Kidney capillary endothelial cell (primary cell): ENCODE data around the gene TPRG1.

ENCODE experiments used
- DNase-seq: peaks from one replicate; pipeline ENCODE4 v3.0.0-alpha.2; 2018; ENCODE audit warnings: low spot score

TPRG1 gene

DNA sequence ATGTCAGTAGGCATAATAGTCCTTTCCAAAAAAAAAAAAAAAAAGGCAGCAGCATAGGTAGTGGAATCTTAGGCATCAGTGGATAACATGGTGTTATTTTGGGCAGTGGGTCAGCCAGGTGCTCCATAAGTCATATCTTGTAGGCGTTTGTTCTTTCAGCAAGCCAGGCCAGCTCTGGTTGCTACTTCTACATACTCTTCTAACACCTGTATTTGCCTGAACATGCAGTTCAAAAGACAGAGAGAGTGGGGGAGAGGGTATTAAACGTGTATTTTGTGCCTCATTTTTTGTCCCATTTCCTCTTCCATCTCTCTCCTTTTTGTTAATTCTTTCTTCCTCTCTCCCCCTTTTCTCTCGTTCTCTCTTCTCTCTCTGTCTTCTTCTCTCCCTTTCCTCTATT lies 110.4 kb downstream of the TPRG1 start:
- DNase-seq: no peak

DNA sequence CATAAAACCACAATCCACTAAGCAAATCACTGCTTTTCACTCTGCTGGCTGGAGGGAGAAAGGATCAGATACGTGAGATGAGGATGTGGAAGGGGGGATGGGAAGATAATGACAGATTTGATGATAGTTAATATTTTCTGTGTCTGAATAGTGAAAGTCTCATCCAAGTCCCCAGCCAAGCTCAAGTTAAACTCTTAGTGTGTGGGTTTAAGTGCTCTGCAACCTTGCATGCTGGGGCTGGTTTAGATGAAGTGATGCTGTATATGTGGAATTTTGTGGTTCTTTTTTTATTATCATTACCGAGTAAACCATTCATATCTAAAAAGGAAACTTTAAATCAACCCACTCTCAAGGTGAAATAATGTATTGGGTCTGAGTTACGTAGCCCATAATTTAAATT lies 111.0 kb downstream of the TPRG1 start:
- no peak for DNase-seq

DNA sequence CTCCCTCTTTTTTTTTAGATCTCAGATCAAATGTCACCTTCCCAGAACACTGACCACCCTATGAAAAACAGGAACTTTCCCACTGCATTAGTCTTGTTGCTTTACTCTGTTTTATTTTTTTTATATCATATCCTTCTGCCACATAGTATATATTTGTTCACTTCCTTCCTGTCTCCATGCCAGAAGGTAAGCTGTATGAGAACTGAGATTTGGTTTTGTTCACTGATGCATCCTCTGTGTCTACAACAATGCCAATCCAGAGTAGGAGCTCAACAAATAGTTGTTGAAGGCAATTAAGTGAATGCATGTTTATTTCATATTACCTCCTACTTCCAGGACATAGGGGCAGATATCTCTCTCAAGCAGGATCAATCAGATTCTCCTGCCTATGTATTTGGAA lies 114.4 kb downstream of the TPRG1 start:
- DNase-seq: peak; percentile 39

DNA sequence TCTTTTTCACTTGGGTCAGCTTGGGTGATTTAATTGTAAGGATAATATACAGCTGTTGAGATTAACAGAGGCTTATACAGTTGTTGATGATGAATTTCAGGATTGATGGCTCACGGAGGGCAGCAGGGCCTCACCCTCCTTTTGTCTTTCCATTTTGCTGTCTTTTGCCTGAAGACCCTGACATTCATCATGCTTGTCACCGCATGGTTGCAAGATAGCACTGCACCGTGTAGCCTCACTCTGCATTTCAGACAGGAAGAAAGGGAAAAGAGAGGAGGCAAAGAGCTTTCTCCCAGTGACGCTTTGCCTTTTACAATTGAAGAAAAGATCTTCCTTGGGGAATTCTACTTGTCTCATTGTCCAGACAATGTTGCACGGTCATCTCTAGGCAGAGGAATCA lies 115.1 kb downstream of the TPRG1 start:
- no peak for DNase-seq

DNA sequence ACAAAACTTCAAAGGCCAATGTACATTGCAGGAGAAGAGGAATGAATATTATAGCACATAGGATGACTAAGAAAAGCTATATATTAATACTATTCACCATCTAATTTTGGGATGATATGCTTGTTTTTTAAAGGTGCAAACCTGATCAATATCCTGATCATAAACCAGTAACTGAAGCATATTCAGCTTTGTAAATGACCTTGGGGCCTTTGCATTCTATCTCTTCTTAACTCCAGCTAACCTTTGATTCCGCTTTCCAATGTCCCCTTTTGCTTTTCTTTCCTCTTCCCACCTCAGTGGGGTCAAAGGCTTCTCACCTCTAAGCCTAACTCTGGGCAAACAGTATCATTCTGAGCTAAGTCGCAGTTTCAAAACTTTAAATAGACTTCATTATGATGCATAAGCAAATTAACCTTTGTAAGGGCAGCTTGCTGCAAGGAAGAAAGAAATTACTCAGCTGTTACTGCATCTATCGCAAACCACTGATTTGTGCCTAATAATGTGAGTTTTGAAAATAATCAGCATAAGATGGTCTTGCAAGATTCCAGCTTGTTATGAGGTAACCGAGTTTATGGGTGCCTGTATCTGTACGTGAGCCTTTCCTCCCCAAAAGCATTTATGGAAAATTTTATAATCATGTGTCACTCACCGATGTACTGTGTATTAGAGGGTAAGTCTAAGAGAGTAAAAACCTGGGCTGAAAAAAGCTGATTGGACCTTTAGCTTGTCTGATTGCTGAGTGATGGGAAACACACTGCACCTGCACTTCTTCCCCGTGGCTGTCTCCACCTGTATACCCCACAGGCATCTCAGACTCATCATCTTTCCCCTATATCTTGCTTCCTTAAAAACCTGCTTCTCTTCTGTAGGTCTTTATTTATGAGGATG lies 116.8 kb downstream of the TPRG1 start:
- no peak for DNase-seq

DNA sequence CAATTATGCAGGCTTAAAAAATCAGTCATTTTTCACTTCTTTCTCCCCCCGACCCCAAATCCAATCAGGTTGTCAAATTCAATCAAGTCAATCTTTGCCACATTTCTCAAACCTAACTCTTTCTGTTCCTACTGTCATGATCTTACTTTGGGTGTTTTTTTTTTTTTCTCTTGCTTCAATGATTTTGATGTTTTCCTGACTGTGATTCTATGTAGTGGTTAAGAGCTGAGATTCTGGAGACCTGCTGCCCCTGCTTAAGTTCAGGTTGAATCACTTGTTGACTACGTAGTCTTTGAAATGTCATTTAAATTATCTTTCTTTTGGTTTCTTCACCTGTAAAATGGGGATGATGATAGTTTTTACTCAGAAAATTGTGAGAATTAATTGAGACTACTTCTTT lies 117.5 kb downstream of the TPRG1 start:
- DNase-seq: no peak

DNA sequence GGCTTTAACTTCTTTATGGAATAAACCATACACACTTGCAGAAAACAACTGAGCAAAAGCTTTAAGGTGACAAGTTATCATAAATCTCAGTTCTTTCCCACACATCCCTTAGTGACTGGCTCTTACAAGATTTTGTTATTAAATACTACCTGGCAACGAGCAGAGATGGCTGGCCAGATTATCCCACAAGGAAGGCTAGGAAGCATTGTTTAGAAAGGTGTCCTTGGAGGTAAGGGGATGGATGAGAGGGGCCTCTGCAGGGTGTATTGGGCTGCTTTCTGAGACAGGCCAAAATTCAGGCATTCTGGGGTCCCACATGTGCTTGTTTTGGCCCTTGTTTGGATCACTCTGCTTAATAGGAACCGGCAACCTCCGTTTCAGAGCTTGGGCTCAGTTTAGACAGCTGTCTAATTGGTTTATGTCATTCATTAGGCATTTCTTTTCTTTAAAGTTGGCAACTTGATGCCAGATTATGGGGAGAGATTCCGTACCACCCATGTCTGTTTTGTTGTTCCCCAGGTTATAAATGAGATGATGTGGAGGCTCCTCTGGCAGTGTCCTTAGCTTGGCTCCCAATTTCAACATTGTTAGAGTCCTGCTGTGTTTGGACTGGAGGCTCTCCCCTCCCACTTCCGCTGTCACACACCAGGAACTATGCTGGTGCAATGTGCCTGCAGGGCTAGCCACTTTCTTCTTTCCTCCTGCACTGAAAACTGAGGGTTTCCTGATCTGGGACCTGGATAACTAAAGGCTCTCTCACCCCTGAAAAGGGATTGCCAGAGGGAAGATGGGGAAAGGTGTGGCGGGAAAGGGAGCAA lies 121.1 kb downstream of the TPRG1 start:
- DNase-seq: no peak

DNA sequence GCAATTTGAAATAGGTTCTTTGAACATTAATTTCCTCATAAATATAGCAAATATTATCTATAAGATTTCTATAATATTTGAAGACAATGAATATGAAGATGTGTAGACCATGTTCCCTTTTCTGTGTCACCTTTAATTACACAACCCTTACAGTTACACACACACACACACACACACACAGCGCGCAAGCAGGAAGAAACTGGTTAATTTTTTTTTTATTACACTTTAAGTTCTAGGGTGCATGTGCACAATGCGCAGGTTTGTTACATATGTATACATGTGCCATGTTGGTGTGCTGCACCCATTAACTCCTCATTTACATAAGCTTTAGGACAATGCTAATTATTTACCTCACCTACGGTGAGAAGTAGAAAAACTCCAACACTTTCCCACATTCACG lies 122.9 kb downstream of the TPRG1 start:
- DNase-seq: no peak

DNA sequence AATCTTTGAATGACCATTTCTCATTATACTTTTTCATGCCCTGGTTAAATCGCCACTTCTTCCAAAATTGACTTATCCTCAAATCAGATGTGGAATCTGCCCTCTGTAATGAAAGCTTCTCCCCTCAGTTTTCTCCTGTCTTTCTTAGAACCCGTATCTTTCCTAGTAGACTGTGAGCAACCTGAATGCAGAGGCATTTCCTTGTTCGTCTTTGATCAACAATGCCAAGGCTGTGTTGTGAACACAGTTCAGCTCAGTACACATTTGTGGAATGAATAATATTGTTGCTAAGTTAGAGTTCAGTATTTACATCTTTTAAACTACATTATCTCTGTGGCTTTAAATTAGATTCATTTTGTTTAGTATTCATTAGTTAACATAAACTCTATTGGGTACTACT lies 123.3 kb downstream of the TPRG1 start:
- DNase-seq: no peak

DNA sequence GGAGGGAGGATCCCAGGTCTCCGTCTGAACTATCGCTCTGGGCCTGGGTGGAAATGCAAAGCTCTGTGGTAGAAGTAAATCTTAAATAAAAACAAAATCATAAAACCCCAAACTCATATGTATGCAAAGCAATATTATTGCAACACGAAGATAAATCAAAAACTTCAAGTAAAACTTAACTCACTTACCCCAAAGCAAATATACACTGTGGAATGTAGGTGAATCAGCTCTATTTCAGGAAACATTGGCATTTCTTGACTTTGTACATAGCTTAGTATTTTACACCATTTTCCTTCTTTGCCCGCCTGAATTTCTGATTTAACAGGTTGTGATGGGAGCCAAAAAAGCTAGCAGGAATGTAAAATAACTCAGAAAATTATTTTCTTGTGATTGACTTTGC lies 126.2 kb downstream of the TPRG1 start:
- no peak for DNase-seq

DNA sequence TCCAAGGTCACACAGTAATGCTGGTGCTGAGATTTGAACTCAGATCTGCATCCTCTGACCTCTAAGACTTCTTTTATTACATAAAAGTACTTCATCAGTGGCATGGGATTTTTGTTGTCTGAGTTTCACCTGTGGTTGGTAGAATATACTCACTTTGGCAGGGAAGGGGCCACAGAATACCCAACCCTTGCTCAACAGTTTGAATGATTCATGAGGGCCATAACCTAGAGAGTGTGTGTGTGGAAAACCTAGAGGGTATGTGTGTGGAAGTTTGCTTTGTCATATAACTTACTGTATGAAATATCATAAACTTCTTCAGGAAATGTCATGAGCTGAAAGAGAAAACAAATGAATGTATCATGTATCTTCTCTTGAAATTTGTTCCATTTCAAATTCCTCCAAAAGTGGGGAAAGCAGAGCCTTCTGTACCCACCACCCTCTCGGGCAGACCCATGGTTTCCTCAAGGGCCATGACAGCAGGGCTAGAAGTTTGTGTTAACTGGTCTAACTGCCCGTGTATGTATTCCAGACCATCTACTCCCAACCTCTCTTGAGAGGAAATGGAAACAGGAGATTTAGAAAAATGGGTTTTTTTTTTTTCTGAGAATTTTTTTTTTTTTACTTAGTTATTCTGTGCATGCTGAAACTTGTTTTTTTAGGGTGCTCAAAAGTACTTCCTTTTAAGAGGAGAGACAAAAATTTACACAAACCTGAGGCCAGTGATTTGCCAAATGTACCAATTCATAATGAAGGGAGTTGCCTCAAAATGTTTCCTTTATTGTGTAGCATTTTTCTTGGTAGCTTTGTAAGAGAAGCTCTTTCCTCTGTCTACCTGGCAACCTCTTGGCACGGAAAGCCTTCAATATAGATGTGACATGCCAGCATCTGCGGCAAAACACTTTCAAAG lies 127.0 kb downstream of the TPRG1 start:
- DNase-seq: no peak

DNA sequence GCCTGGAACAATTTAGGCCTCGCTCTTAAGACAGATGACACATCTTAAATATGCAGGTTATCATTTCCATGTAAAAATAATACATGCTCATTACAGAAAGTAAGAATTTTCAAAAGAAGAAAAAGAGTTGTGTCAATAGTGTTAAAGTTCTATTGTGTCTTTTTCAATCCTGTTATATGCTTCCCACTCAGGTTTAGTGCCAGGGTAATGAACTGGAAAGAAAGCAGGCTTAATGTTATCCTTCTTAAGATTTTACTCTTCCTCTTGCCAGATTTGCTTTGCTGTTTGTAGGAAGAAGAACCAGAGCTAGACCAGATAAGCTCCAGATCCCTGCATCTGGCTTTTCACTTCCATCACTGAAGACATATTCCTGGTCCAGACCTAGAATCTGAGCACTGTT lies 128.6 kb downstream of the TPRG1 start:
- DNase-seq: no peak

- DNase-seq: no peak
These were observed 129.7 kb downstream of the TPRG1 start for GRCh38 chr3:189301479-189301878.

- DNase-seq: no peak
These were observed 131.8 kb downstream of the TPRG1 start for GRCh38 chr3:189303584-189303983.

DNA sequence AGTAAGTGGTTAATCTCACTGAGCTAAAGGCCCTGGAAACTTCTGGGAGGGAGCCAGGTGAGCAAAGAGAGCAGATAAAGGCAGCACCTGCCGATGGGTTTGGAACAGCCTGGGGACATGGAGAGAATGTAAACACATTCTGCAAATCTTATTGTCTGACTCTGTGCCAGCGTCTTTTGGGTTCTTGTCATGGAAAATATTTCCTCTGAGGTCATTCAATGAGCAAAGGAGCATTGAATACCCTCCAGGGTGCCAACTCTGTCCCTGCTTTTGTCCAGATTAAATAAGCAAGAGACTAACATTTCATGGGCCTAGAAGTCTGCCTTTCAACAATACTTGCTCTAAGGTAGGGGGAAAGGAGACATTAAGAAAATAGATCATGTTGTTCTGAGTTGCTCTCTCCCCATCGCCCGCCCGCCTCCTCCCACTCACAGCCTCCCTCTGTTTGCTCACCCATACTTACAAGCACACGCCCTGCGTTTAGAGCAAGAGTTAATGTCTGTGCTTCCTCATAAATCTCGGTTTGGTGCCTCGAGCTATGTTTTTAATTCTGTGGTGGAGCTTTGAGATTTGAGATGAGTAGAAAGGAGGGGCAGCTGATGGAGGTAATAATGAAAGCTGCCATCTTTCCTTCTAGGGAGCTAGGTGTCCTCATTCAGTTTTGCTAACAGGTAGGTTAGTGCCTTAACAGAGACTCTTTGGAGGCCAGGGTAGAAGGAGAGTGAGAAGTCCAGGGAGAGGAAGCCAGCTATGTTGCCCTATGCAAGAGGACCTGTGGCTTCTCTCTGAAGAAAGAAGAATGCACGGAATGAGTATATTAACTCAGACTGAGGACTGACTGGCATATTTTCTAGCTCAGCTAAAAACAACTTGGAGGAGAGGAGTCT lies 132.9 kb downstream of the TPRG1 start:
- no peak for DNase-seq

DNA sequence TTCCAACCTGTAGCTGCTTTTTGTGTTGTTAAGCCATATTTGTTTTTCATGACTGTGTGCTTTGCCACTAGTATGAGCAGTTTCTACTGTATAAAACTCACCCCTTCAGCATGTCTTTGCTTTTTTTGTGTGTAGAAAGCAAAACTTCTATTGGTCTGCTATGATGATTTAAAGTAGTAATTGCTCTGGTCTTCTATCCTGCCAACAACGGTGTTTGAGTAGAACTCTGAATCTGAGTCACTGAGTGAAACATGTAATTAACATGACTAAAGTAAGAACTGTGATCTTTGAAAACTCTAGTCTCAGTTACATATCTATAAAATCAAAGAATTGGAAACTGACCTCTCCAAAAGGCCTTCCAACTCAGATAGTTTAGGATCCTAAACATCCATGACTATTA lies 133.6 kb downstream of the TPRG1 start:
- DNase-seq: no peak

DNA sequence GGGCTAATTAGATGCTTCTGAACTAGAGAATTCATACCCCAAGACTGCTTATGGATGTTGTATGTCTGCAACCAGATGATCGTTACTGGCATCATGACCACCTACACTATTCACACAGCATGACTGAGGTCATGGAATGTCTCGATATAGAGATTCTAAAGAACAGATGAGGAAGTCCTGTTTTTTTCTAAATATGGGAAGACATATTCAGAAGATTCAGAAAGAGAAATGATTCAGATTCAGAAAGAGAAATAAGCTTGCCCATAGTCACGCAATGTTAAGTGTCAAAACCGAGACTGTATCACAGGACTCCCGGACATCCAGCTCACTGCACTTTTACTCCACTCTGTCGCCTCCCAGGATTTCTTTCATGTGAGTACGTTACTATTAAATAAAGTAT lies 136.2 kb downstream of the TPRG1 start:
- no peak for DNase-seq

DNA sequence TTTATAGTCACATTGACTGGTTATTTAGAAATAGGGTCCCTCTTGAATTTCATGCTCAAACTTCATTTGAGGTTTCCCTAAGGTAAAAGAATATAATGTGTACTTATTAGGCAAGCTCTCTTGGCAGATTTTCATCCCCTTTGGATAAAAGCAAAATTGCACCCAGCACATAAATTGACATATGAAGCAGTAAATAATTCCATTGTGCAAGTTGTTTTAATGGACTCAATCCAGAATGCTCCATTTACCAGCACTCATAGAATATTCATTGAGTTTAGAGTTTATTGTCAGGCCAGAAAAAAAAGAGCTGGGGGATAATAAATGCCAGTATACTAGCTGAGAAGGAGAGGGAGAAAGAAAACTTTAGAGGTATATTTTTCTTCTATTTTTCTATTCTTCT lies 136.8 kb downstream of the TPRG1 start:
- no peak for DNase-seq

DNA sequence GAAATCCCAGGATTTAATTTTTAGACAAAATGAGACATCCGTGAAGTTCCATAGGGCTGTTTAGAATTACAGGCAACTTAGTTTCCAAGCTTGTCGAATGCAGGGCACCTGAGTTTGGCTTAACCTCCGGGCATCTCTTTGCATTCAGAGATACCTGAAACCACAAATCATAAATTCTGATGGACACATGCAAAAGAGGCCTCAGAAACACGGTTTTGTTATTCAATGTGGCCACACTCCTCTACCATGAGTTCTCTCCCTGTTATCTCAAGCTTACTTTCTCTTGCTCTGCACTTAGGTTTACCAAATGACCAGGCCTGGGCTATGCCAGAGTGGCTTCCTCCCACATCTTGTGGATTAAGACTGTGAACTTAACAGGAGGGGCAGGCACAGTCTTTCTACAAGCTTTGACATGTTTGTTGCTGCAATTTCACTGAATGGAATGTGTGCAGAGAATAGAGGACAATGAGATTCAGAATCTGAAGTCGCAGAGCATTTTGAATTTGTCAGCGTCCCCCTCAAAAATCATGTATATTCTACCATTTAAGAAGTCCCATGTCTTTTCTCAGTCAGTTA lies 137.7 kb downstream of the TPRG1 start:
- DNase-seq: no peak

DNA sequence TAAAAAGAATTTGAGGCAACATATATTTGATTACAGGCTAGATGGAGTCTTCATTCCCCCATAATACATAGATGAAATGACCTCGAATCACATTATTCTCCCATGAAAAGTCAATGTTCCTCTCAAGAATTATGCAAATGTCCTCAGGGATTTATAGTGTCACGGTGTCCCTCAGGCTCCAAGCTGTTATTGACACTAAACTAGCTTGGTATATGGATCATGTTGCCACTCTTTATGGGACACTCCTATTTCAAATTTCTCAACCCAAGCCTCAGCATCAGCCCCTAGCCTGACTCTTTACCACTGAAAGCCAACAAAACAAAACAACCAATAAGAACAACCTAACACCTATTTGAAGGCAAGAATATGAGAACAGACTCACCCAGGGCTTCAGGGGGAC lies 139.8 kb downstream of the TPRG1 start:
- no peak for DNase-seq

DNA sequence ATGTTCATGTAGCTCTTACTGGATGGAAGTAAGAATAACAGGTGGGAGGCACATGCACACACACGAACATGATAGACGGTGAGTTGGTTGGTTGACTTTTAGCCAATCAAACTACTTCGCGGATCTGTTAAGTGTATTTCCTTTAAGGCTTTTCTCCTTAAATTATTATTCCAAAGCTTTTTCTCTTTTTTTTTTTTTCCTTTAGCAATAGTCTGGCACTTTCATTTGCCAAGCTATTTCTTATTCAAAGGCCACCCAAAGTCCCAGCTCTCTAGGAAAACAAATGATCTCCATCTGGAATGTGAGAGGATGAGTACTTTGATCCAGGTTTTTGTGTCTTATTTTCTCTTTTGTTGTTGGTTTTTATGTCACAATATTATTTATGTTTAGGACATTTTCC lies 141.1 kb downstream of the TPRG1 start:
- DNase-seq: no peak
